Uterus (tissue), 2 donors: ENCODE results near the gene SLC44A5.

Source experiments
- CTCF ChIP-seq, 4 experiments: fragments of 200-600 bp in 2 of 4; fragments of 450-650 bp in 2 of 4; sonication (generic) in 2 of 4; IDR thresholded peaks; one replicate each; pipeline ENCODE4 v1.5.1; 2016 to 2019; ENCODE audit warnings: antibody characterized with exemption in 4 of 4, mild to moderate bottlenecking in 2 of 4, moderate library complexity in 1 of 4
- POLR2A ChIP-seq, 2 donors: fragments of 450-650 bp; IDR thresholded peaks; one replicate each; pipeline ENCODE4 v1.6.1; 2016; ENCODE audit warnings: antibody characterized with exemption in 2 of 2, mild to moderate bottlenecking in 1 of 2, moderate library complexity in 1 of 2

GRCh38 chr1:75198163-75198562, 412.8 kb downstream of the SLC44A5 start:
- TF ChIP-seq CTCF (IDR thresholded peaks at IDR 0.05), result no peak
- no peak for TF ChIP-seq POLR2A (IDR thresholded peaks at IDR 0.05)
